Measurements from ENCODE around the gene ZNF81.

GRCh38 chrX:47814851-47815250 is 21.9 kb upstream of the ZNF81 start:
- TF ChIP-seq CTCF (IDR thresholded peaks at IDR 0.05) (no peak), POLR2A (IDR thresholded peaks at IDR 0.05) (no peak)

Measured in right lobe of liver (tissue), 4 donors.